ENCODE measurements around the gene NKD2. TPM values are rescaled to one million over a fixed set of nuclear protein-coding genes. Genes with fewer than 3 reads are reported as not detected.
"Not testable (repeated sequence)": the region's sequence is repeated elsewhere in the genome, so short reads cannot be mapped to it uniquely, and the experiment has no call there.

The NKD2 gene
- total and polyA plus RNA-seq, 5 donors from 2014 or later = not detected

- Histone ChIP-seq H3K27ac (ENCODE audit: insufficient read depth, low read length, poor library complexity, severe bottlenecking) (no peak overlapping the region), H3K36me3 (ENCODE audit: control insufficient read depth, insufficient read depth, low read length) (peaks cover 43% of the 10 kb centered on the region), H3K9me3 (ENCODE audit: control insufficient read depth in 2 of 2, low read length in 2 of 2) (no peaks in the 10 kb centered on the region), H3K27me3 (ENCODE audit: control insufficient read depth, insufficient read depth, low read length) (no peaks in the 10 kb centered on the region), H3K4me1 (ENCODE audit: control insufficient read depth, insufficient read depth, low read length, poor library complexity, severe bottlenecking) (no peaks in the 10 kb centered on the region), H3K4me3 (ENCODE audit: low read depth, low read length) (no peak overlapping the region)
- ATAC-seq (ENCODE audit: low read depth in 2 of 2) (no peak), DNase-seq (no peak)
- H3K27ac Mint-ChIP-seq = no peak overlapping the region
- H3K27me3 Mint-ChIP-seq = no peaks in the 10 kb centered on the region
- H3K36me3 Mint-ChIP-seq = peaks cover 12% of the 10 kb centered on the region
- peaks cover 0 to 3% (median 0%) of the 10 kb centered on the region in 4 donors for H3K4me1 Mint-ChIP-seq
- H3K9me3 Mint-ChIP-seq = no peaks in the 10 kb centered on the region
- H3K4me3 Mint-ChIP-seq = no peak overlapping the region
Observed at GRCh38 chr5:1079486-1079885, 70.9 kb downstream of the NKD2 start.

- Histone ChIP-seq H3K4me1 (ENCODE audit: control insufficient read depth, insufficient read depth, low read length, poor library complexity, severe bottlenecking) (no peaks in the 10 kb centered on the region), H3K27me3 (ENCODE audit: control insufficient read depth, insufficient read depth, low read length) (no peaks in the 10 kb centered on the region), H3K27ac (ENCODE audit: insufficient read depth, low read length, poor library complexity, severe bottlenecking) (no peak overlapping the region), H3K9me3 (ENCODE audit: control insufficient read depth in 2 of 2, low read length in 2 of 2) (no peaks in the 10 kb centered on the region), H3K4me3 (ENCODE audit: low read depth, low read length) (no peak overlapping the region), H3K36me3 (ENCODE audit: control insufficient read depth, insufficient read depth, low read length) (peaks cover 43% of the 10 kb centered on the region)
- Mint-ChIP-seq H3K4me1 (peaks cover 0 to 3% (median 0%) of the 10 kb centered on the region in 4 donors), H3K9me3 (no peaks in the 10 kb centered on the region), H3K4me3 (no peak overlapping the region), H3K27me3 (no peaks in the 10 kb centered on the region), H3K27ac (no peak overlapping the region), H3K36me3 (peaks cover 12% of the 10 kb centered on the region)
- ATAC-seq (ENCODE audit: low read depth in 2 of 2) (no peak), DNase-seq (no peak)
Observed at GRCh38 chr5:1079961-1080360, 71.4 kb downstream of the NKD2 start.

- no peaks in the 10 kb centered on the region for H3K27me3 ChIP-seq (ENCODE audit: control insufficient read depth, insufficient read depth, low read length)
- Mint-ChIP-seq H3K4me3 (no peak overlapping the region), H3K27ac (no peak overlapping the region), H3K27me3 (no peaks in the 10 kb centered on the region), H3K4me1 (peaks cover 0 to 3% (median 0%) of the 10 kb centered on the region in 4 donors), H3K9me3 (no peaks in the 10 kb centered on the region), H3K36me3 (peaks cover 12% of the 10 kb centered on the region)
- no peak for ATAC-seq (ENCODE audit: low read depth in 2 of 2)
- H3K27ac ChIP-seq (ENCODE audit: insufficient read depth, low read length, poor library complexity, severe bottlenecking) = no peak overlapping the region
- no peaks in the 10 kb centered on the region for H3K4me1 ChIP-seq (ENCODE audit: control insufficient read depth, insufficient read depth, low read length, poor library complexity, severe bottlenecking)
- DNase-seq = no peak
- no peaks in the 10 kb centered on the region for H3K9me3 ChIP-seq (ENCODE audit: control insufficient read depth in 2 of 2, low read length in 2 of 2)
- H3K4me3 ChIP-seq (ENCODE audit: low read depth, low read length) = no peak overlapping the region
- H3K36me3 ChIP-seq (ENCODE audit: control insufficient read depth, insufficient read depth, low read length) = peaks cover 46% of the 10 kb centered on the region
Observed at GRCh38 chr5:1080432-1080831, 71.8 kb downstream of the NKD2 start.

- H3K4me1 Mint-ChIP-seq = peaks cover 0 to 3% (median 0%) of the 10 kb centered on the region in 4 donors
- Histone ChIP-seq H3K27me3 (ENCODE audit: control insufficient read depth, insufficient read depth, low read length) (no peaks in the 10 kb centered on the region), H3K4me3 (ENCODE audit: low read depth, low read length) (no peak overlapping the region), H3K4me1 (ENCODE audit: control insufficient read depth, insufficient read depth, low read length, poor library complexity, severe bottlenecking) (no peaks in the 10 kb centered on the region), H3K9me3 (ENCODE audit: control insufficient read depth in 2 of 2, low read length in 2 of 2) (no peaks in the 10 kb centered on the region), H3K36me3 (ENCODE audit: control insufficient read depth, insufficient read depth, low read length) (peaks cover 47% of the 10 kb centered on the region), H3K27ac (ENCODE audit: insufficient read depth, low read length, poor library complexity, severe bottlenecking) (no peak overlapping the region)
- peak overlapping the region in 1 of 3 donors; percentile 65 for H3K27ac Mint-ChIP-seq
- H3K36me3 Mint-ChIP-seq = peaks cover 12% of the 10 kb centered on the region
- H3K9me3 Mint-ChIP-seq = no peaks in the 10 kb centered on the region
- ATAC-seq (ENCODE audit: low read depth in 2 of 2) (no peak), DNase-seq (peak in 1 of 3 donors; percentile 14)
- no peaks in the 10 kb centered on the region for H3K27me3 Mint-ChIP-seq
- H3K4me3 Mint-ChIP-seq = peak overlapping the region in 1 of 4 donors; percentile 52
Observed at GRCh38 chr5:1081519-1081918, 72.9 kb downstream of the NKD2 start.

GRCh38 chr5:1083026-1083425 lies 74.4 kb downstream of the NKD2 start:
- not testable (repeated sequence) for ATAC-seq (ENCODE audit: low read depth in 2 of 2); DNase-seq; H3K4me1 Mint-ChIP-seq; H3K9me3 Mint-ChIP-seq; H3K27ac ChIP-seq (ENCODE audit: insufficient read depth, low read length, poor library complexity, severe bottlenecking); H3K4me3 ChIP-seq (ENCODE audit: low read depth, low read length); H3K27me3 Mint-ChIP-seq; H3K4me3 Mint-ChIP-seq; H3K4me1 ChIP-seq (ENCODE audit: control insufficient read depth, insufficient read depth, low read length, poor library complexity, severe bottlenecking); H3K27ac Mint-ChIP-seq; H3K9me3 ChIP-seq (ENCODE audit: control insufficient read depth in 2 of 2, low read length in 2 of 2); H3K27me3 ChIP-seq (ENCODE audit: control insufficient read depth, insufficient read depth, low read length)
- H3K36me3 Mint-ChIP-seq = peaks cover 12% of the 10 kb centered on the region
- peaks cover 61% of the 10 kb centered on the region for H3K36me3 ChIP-seq (ENCODE audit: control insufficient read depth, insufficient read depth, low read length)

- DNase-seq = no peak
Observed at GRCh38 chr5:1083823-1084605, 75.4 kb downstream of the NKD2 start.

GRCh38 chr5:1085391-1085790 lies 76.8 kb downstream of the NKD2 start:
- no peaks in the 10 kb centered on the region for H3K4me1 ChIP-seq (ENCODE audit: control insufficient read depth, insufficient read depth, low read length, poor library complexity, severe bottlenecking)

More at GRCh38 chr5:1083823-1084605, 75.4 kb downstream of the NKD2 start:
- no peaks in the 10 kb centered on the region for H3K9me3 ChIP-seq (ENCODE audit: control insufficient read depth in 2 of 2, low read length in 2 of 2)
- no peaks in the 10 kb centered on the region for H3K27me3 Mint-ChIP-seq
- H3K27ac Mint-ChIP-seq = no peak overlapping the region
- H3K4me3 ChIP-seq (ENCODE audit: low read depth, low read length) = no peak overlapping the region
- no peaks in the 10 kb centered on the region for H3K27me3 ChIP-seq (ENCODE audit: control insufficient read depth, insufficient read depth, low read length)
- H3K36me3 ChIP-seq (ENCODE audit: control insufficient read depth, insufficient read depth, low read length) = peaks cover 59% of the 10 kb centered on the region
- peaks cover 0 to 3% (median 0%) of the 10 kb centered on the region in 4 donors for H3K4me1 Mint-ChIP-seq
- peaks cover 12% of the 10 kb centered on the region for H3K36me3 Mint-ChIP-seq
- H3K9me3 Mint-ChIP-seq = no peaks in the 10 kb centered on the region
- no peak overlapping the region for H3K27ac ChIP-seq (ENCODE audit: insufficient read depth, low read length, poor library complexity, severe bottlenecking)
- H3K4me3 Mint-ChIP-seq = no peak overlapping the region
- no peaks in the 10 kb centered on the region for H3K4me1 ChIP-seq (ENCODE audit: control insufficient read depth, insufficient read depth, low read length, poor library complexity, severe bottlenecking)
- no peak for ATAC-seq (ENCODE audit: low read depth in 2 of 2)

GRCh38 chr5:1086137-1086536 lies 77.5 kb downstream of the NKD2 start:
- no peaks in the 10 kb centered on the region for H3K4me1 ChIP-seq (ENCODE audit: control insufficient read depth, insufficient read depth, low read length, poor library complexity, severe bottlenecking)
- ATAC-seq (ENCODE audit: low read depth in 2 of 2) (no peak), DNase-seq (no peak)
- peaks cover 49% of the 10 kb centered on the region for H3K36me3 ChIP-seq (ENCODE audit: control insufficient read depth, insufficient read depth, low read length)
- no peak overlapping the region for H3K27ac Mint-ChIP-seq
- no peaks in the 10 kb centered on the region for H3K27me3 Mint-ChIP-seq
- H3K9me3 ChIP-seq (ENCODE audit: control insufficient read depth in 2 of 2, low read length in 2 of 2) = no peaks in the 10 kb centered on the region
- H3K9me3 Mint-ChIP-seq = no peaks in the 10 kb centered on the region
- no peak overlapping the region for H3K4me3 Mint-ChIP-seq
- no peaks in the 10 kb centered on the region for H3K4me1 Mint-ChIP-seq
- H3K4me3 ChIP-seq (ENCODE audit: low read depth, low read length) = no peak overlapping the region
- H3K36me3 Mint-ChIP-seq = peaks cover 6% of the 10 kb centered on the region
- no peak overlapping the region for H3K27ac ChIP-seq (ENCODE audit: insufficient read depth, low read length, poor library complexity, severe bottlenecking)
- no peaks in the 10 kb centered on the region for H3K27me3 ChIP-seq (ENCODE audit: control insufficient read depth, insufficient read depth, low read length)

More at GRCh38 chr5:1085391-1085790, 76.8 kb downstream of the NKD2 start:
- Mint-ChIP-seq H3K36me3 (peaks cover 12% of the 10 kb centered on the region), H3K9me3 (no peaks in the 10 kb centered on the region), H3K4me3 (no peak overlapping the region), H3K27me3 (no peaks in the 10 kb centered on the region), H3K27ac (no peak overlapping the region), H3K4me1 (peaks cover 0 to 3% (median 0%) of the 10 kb centered on the region in 4 donors)
- Histone ChIP-seq H3K4me3 (ENCODE audit: low read depth, low read length) (no peak overlapping the region), H3K27me3 (ENCODE audit: control insufficient read depth, insufficient read depth, low read length) (no peaks in the 10 kb centered on the region), H3K36me3 (ENCODE audit: control insufficient read depth, insufficient read depth, low read length) (peaks cover 49% of the 10 kb centered on the region), H3K9me3 (ENCODE audit: control insufficient read depth in 2 of 2, low read length in 2 of 2) (no peaks in the 10 kb centered on the region), H3K27ac (ENCODE audit: insufficient read depth, low read length, poor library complexity, severe bottlenecking) (no peak overlapping the region)
- no peak for ATAC-seq (ENCODE audit: low read depth in 2 of 2)
- no peak for DNase-seq
